HK-2 (cell line): ENCODE measurements around the gene GJA1.
A peak's percentile ranks its signal among the peaks of the same experiment; 100 is the strongest.
"Not testable (repeated sequence)": the region's sequence is repeated elsewhere in the genome, so short reads cannot be mapped to it uniquely, and the experiment has no call there.

Experiments used
- DNase-seq: peaks from one replicate; pipeline ENCODE4 v3.0.0-alpha.2; 2018; ENCODE audit not compliant: unreplicated experiment

GJA1 gene

GRCh38 chr6:121436960-121437850, 1.8 kb downstream of the GJA1 start:
- DNase-seq: peak; percentile 55

GRCh38 chr6:121437851-121438651, 2.6 kb downstream of the GJA1 start:
- peak; percentile 29 for DNase-seq

DNA sequence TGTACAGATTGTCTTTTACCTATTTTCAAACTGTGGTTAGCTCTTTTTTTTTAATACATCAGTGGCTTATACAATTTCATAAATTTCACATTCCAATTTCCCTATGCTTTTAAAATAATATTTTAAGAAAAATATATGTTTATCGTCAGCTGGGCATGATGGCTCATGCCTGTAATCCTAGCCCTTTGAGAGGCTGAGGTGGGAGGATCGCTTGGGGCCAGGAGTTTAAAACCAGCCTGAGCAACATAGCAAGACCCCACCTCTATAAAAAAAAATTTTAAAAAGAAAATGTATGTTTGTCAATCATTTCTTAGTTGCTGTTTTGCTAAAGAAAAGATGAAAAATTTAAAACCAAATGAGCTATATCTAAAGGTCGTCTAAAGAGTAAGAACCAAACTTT, 3.4 kb downstream of the GJA1 start:
- no peak for DNase-seq

GRCh38 chr6:121439475-121439874, 4.0 kb downstream of the GJA1 start:
- no peak for DNase-seq

DNA sequence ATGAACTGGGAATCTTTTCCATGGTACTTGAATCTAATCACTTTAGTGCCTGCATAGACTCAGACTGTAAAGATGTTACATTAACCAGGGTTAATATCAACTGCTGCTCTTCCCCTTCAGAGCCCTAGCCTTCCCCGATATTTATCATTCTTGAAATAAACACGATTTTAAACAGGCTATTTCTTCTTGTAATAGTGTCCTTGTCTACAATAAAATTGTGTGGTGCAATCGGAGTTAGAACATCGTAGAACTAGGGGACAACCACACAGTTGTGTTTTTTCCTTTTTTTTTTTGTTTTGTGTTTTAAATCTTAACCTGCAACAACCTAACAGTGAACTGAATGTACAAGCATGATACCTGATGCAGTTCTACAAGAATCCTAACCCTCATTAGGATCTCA, 4.5 kb downstream of the GJA1 start:
- DNase-seq: no peak

- DNase-seq: no peak
Observed at GRCh38 chr6:121441477-121441876, 6.0 kb downstream of the GJA1 start.

DNA sequence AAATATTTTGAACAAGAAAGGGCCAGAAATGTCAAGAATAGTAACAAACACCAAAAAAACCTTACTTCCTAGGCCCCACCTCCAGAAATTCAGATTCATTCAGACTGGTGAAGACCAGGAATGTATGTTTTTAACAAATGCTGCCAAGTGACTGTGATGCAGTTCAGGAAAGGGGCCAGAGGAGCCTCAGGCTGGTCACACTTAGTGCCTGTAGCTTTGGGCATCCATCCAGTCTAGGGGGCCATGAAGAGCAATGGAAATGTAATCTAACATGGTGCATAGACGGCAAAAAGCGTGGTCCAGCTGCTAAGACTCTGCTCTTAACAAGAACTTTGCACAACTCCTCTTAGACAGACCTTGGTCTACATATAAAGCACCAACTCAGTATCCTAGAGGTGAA, 7.1 kb downstream of the GJA1 start:
- DNase-seq: no peak

- DNase-seq: no peak
Observed at GRCh38 chr6:121443971-121444541, 8.6 kb downstream of the GJA1 start.

- not testable (repeated sequence) for DNase-seq
Observed at GRCh38 chr6:121446705-121447104, 11.3 kb downstream of the GJA1 start.

GRCh38 chr6:121447746-121448145, 12.3 kb downstream of the GJA1 start:
- DNase-seq: not testable (repeated sequence)

- DNase-seq: not testable (repeated sequence)
Observed at GRCh38 chr6:121448528-121448927, 13.1 kb downstream of the GJA1 start.

DNA sequence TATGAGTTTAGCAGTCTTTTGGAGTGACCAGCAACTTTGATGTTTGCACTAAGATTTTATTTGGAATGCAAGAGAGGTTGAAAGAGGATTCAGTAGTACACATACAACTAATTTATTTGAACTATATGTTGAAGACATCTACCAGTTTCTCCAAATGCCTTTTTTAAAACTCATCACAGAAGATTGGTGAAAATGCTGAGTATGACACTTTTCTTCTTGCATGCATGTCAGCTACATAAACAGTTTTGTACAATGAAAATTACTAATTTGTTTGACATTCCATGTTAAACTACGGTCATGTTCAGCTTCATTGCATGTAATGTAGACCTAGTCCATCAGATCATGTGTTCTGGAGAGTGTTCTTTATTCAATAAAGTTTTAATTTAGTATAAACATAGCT, 13.9 kb downstream of the GJA1 start:
- DNase-seq: no peak

DNA sequence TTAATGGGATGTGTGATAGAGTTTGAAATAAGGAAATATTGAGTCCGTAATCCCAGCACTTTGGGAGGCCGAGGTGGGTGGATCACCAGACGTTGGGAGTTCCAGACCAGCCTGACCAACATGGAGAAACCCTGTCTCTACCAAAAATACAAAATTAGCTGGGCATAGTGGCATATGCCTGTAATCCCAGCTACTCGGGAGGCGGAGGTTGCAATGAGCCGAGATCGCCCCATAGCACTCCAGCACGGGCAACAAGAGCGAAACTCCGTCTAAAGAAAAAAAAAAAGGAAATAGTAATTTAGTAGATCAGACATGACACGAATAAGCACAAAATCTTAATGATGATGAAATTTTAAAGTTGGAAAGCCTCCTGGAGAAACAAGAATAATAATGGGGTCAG, 14.8 kb downstream of the GJA1 start:
- no peak for DNase-seq

DNA sequence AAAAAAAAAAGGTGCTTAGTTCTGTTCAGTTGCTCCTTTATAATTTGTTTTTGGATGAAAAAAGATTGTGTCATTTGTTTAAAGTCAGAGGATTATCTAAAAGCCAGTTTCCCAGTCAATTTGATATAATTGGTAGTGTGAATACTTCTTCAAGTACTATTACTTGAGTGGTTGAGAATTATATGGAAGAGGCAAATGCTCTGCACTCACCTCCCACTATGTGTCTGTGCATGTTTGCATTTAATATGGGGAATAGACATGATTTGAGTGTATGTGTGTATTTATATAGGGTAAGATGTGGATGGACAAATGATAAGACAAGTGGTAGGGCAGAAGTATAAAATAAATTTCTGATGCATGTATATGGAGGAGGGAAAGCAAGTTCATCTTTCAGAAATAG, 15.8 kb downstream of the GJA1 start:
- no peak for DNase-seq

GRCh38 chr6:121453191-121453590, 17.7 kb downstream of the GJA1 start:
- DNase-seq: no peak

DNA sequence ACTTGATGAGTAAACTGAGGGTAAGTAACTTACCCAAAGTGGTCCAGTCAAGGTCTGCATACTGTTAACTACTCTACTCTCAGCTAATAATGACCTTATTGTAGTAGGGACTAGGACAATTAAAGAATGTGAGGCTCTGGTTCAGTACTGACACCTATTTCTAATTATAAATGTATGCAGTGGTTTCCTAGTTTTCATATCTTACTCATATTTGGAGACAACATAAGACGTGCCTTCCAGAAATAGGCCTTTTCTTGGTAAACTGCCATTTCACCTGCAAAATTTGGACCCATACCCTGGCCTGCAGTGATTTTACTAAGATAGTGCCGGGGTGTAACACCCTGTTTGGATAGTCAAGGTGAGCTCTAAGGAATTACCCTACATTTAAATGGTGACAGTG, 24.7 kb downstream of the GJA1 start:
- DNase-seq: no peak

- DNase-seq: no peak
Observed at GRCh38 chr6:121463087-121463486, 27.6 kb downstream of the GJA1 start.

DNA sequence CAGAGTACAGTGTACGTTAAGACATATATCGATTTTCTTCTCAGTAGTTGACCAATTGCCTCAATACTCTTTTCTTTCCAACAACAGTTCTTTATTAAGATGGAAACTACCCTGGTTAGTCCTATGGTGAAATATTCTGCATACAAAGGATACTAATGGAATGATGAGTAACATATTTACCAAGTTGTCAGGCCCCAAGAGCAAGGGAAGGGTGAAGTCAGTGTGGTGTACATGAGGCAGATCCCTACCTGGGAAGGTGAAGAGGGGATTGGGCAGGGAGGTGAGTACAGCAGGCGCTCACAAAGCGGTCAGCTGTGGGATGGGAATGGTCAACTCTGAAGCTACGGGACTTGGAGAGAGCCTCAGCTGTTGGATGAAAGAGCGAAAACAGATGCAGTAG, 29.7 kb downstream of the GJA1 start:
- no peak for DNase-seq

DNA sequence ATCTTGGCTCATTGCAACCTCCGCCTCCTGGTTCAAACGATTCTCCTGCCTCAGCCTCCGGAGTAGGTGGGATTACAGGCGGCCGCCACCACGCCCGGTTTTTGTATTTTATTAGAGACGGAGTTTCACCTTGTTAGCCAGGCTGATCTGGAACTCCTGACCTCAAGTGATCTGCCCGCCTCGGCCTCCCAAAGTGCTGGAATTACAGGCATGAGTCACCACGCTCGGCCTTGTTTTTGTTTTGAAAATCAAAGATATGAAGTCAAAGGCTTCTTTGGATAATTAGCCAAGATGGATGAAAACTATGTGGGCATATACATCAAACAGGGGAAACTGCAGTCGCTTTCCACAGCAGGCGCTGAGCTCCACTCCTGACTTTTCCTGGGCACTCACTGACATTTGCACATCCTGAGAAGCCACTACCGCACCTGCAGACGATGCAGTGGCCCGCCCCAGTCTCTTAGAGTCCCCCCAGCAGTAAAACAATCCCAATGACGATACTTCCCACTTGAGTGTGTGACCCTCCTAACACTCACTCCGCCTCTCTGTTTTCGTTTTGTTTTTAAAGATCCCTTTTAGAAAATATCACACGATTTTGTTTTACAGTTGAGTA, 44.1 kb downstream of the GJA1 start:
- no peak for DNase-seq

DNA sequence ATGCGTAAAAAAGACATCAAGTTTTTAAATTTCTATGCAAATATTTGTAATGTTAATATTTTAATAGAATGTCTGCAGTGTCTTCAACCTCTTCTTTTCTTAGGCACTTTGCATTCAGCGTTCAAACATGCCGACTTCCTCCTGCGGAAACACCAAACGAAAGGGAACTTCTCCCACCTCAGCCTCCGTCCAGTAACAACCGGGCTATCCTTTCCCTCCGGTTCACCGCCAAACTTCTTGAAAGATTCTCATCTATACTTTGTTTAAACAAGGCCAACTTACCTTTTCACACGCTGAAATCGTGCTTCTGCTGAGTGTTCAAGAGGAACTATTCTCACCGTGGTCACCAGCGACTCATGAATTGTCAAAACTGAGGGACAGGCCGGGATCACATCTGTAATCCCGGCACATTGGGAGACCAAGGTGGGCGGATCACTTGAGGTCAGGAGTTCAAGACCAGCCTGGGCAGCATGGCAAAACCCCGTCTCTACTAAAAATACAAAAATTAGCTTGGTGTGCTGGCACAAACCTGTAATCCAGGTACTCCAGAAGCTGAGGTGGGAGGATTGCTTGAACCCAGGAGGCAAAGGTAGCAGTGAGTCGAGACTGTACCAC, 44.8 kb downstream of the GJA1 start:
- no peak for DNase-seq

DNA sequence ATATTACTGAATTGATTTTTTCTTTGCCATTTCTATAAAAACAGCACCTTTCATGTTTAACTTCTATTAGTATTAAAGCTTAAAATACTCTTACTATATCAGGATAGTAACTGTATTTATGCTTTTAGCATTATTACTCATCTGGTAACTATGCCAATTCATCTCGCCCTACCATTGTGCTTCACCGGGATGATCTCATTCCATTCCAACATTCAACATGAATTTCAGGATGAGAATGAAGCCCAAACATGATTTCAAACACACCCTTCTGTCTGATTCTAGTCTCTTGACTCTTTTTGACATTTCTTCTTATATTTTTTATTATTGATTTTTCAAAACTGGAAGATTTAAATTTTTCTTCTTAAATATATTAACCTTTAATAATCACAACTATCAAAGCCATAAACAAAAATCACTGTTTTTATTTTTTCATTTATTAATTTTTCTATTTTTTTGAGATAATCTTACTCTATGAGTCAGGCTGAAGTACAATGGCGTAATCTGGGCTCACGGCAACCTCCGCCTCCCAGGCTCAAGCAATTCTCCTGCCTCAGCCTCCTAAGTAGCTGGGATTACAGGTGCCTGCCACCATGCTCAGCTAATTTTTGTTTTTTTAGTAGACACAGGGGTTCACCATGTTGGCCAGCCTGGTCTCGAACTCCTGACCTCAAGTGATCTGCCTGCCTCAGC, 46.7 kb downstream of the GJA1 start:
- no peak for DNase-seq
